NCI-H526 (cell line): ENCODE measurements around the gene C2CD3.

Experiments used
- DNase-seq, 2 experiments: peaks; one replicate each; lab custom pipeline; 2025; lab: John Stamatoyannopoulos, UW

Gene C2CD3

DNA sequence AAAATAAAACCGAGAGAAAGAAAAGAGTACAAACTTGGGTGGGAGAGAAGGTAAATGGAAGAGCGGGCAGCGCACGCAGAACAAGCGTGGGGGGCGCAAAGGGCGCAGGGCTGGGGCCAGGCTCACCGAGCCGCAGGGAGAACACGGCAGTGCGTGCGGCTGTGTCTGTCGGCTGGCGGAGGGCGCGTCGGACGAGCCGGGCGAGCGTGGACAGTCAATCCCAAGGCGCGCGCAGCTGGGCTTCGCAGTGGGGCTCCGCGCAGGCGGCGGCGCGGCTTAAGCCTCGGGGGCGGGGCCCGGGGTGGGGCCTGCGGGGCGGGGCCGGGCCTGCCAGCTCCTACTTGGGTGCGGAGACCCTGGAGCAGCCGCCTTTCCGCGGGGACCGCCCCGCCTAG is 188.2 kb downstream of the C2CD3 start, which contains the start of gene UCP2:
UCP2 (minus strand) TSS at position 249 of the 395 bp plus-strand sequence. CDS start 4,465 bp downstream, outside the sequence.
- peak in 1 of 2 experiments; percentile 98 for DNase-seq

DNA sequence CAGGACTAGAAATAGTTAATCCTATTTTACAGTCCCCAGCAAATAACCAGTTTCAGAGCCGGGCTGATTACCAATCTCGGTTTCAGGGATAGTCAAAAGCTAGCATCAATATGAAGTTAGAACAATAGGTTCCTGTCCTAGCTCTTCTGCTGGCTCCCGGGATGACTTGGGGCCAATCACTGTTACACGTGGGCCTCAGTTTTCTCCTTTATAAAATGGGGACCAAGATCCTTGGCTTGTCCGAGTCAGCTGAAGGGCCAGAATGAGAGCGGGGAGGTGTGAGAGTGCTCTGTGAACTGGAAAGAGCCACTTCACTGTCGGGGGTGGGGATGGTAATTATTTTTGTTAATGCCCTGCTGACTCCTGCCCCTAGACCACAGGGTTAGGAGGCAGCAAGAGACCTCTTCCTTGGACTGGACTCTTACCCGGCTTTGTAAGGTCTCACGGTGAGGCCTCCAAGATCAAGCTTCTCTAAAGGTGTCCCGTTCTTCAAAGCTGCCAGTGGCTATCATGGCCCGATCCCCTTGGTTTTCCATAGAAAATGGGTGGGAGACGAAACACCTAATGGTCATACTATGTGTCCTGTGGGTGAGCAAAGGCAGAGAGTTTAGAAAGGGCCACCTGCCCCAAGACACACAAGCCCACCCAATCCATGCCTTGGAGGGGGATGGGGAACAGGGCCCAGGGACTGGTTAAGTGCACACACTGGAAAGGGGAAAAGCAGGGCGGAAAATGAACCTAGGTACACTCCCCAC is 189.6 kb downstream of the C2CD3 start:
- no peak for DNase-seq

GRCh38 chr11:73980001-73980961 is 190.5 kb downstream of the C2CD3 start:
- DNase-seq = peak; percentile 88 to 91

GRCh38 chr11:73978576-73979086 is 192.2 kb downstream of the C2CD3 start:
- DNase-seq = no peak

GRCh38 chr11:73977856-73978519 is 192.8 kb downstream of the C2CD3 start:
- DNase-seq = no peak

DNA sequence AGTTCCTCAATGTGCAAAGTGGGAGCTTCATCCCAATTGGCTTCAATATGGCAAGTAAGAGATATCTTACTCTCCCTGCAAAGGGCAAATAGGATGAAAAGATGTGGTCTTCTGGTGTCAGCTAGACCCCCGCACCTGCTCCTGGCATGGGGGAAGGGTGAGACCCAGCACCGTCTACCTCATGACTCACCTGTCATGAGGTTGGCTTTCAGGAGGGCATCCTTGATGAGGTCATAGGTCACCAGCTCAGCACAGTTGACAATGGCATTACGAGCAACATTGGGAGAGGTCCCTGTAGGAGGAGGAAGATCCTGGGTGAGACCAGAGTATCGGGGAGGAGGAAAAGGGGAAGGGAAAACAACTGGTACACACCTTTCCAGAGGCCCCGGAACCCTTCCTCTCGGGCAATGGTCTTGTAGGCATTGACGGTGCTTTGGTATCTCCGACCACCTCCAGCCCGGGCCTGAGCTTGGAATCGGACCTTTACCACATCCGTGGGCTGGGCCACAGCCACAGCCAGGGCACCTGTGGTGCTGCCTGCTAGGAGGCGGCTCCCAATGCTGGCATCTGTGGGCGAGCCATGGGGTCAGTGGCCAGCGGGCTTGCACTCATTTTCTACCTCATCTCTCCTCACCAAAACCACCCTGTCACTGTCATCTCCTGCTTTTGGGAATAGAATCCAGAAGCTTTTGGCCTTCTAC is 194.2 kb downstream of the C2CD3 start:
- no peak for DNase-seq

DNA sequence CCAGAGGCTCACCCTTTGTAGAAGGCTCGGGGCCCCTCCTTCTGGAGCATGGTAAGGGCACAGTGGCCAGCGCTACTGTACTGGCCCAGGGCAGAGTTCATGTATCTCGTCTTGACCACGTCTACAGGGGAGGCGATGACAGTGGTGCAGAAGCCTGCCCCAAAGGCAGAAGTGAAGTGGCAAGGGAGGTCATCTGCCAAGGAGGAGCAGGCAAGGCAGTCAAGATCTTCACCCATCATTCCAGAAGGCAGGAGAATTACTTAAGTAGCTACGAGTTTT is 195.4 kb downstream of the C2CD3 start:
- DNase-seq = no peak

GRCh38 chr11:73974604-73975478 is 196.0 kb downstream of the C2CD3 start:
- no peak for DNase-seq

DNA sequence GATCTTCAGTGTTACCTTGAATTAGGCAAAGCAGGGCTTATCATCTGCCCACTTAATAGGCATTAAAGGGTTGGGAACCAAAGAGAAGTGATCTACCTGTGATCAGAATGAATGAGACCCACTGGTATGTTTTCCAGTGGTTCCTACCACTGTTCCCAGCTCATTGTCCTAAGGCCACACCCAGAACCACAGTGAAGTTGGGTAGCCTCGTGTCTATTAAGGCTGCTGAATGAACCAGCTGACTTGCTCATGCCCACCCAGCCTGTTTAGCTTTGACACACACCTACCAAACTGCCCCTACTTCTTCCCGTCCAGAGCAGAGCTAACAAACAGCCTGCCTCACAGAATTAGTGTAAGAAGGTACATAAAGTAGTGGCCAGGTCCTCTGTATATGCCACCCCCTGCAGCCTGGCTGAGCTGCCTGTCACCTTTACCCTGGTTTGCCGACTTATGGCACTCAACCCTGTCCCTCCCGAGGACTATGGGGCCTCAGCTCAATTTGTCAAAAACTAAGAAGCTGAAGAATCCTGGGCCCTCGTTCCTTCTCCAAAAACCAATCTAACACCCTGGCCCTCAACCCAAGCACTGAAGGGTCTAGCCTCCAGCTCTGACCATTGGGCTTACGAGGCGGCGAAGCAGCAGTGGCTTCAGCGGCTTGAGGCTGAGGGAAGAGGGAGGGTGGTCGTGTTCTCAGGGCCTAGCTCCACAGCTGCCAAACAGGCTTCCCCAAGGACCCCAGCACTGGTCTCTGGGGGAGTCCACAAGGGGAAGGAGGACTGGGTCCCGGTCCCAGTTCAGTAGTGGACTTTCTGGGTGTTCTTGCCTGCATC is 198.0 kb downstream of the C2CD3 start:
- no peak for DNase-seq

DNA sequence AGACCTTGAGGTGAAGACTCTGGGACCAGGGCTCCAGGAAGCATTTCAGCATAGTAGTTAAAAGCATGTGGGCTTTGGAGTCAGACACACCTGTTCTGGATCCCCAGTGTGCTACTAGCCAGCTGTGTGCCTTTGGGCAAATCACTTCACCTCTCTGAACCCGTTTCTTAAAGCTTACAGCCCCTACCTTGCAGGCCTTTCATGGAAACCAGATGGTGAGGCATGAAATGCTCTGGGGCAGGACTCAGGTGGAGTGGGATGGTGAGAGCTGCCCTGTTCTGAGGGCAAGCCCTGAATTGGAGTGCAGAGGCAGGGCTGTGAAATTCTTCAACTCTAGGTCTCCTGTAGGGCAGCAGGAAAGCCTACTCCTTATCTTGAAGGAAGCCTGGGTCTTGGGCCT is 198.6 kb downstream of the C2CD3 start:
- DNase-seq = no peak

GRCh38 chr11:73971175-73971719 is 199.6 kb downstream of the C2CD3 start:
- peak in 1 of 2 experiments; percentile 19 for DNase-seq

- DNase-seq = peak in 1 of 2 experiments; percentile 18
Observed at GRCh38 chr11:73969991-73970800, 200.6 kb downstream of the C2CD3 start.

DNA sequence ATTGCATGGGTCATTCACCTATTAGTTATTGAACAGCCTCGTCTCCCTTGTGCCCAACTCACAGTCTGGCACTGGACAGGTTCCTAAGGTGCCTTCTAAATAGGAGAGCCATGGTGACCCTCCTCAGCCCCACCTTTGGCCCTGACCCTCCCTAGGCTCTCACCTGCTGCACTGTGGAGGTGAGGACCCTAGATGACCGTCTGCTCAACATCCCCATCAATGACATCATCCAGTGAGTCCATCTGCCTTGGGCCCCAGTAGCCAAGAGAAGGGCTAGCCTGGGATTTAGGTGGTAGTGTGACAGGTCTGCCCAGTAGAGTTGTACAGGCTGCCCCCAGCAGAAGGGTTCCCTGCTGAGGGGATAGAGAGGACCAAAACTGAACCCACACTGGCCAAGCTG is 201.7 kb downstream of the C2CD3 start:
- DNase-seq = no peak

GRCh38 chr11:73968356-73968966 is 202.3 kb downstream of the C2CD3 start:
- DNase-seq = peak in 1 of 2 experiments; percentile 25

- DNase-seq = no peak
Observed at GRCh38 chr11:73965764-73966121, 205.1 kb downstream of the C2CD3 start.

DNA sequence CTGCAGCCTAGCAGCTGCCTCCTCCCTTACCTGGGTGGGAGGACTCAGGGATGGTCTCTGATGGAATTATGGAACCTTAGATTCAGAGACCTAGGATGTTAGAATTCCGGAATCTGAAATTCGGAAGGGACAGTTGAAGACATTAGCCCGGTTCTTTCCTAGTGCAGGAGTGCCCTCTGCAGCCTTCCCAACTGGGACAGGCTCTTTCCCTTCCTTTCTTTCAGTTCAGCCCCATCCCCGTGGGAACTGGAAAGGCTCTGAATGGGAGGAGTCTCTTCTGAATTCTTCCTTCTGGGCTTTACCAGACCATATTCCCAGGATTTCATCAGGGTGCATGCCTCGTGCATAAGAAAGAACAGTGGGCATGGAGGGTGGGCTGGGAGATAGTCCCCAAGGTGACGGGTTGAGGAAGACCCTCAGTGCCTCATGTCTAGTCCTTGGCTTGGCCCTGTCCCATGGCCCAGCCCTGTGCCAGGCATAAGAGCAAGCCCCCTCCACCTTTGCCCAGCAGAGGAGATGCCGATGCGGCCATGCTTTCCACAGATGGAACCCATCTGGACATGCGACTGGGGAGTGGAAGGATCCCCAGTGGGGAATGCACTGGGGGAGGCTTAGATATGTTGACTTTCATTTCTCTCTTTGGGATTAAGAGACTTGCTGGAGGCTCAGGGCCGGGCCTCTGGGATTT is 205.6 kb downstream of the C2CD3 start:
- peak in 1 of 2 experiments; percentile 26 for DNase-seq

GRCh38 chr11:73963861-73964260 is 206.9 kb downstream of the C2CD3 start:
- no peak for DNase-seq
